Ectodermal cell (in vitro differentiated cells): ENCODE measurements around the gene LONRF2. TPM values are rescaled to one million over a fixed set of nuclear protein-coding genes. Genes with fewer than 3 reads are reported as not detected.
"Not testable (repeated sequence)": the region's sequence is repeated elsewhere in the genome, so short reads cannot be mapped to it uniquely, and the experiment has no call there.

Experiments used
- H3K27ac ChIP-seq: 2 replicates; pipeline ENCODE4 v1.7.0; 2013; ENCODE audit warnings: mild to moderate bottlenecking, low read depth, low read length; ENCODE audit not compliant: insufficient read depth, poor library complexity, severe bottlenecking
- H3K27me3 ChIP-seq: 2 replicates; pipeline ENCODE4 v1.7.0; 2013; ENCODE audit warnings: mild to moderate bottlenecking, low read length; ENCODE audit not compliant: insufficient read depth, control insufficient read depth, poor library complexity, severe bottlenecking
- H3K36me3 ChIP-seq: one replicate; pipeline ENCODE4 v1.7.0; 2013; ENCODE audit warnings: low read length; ENCODE audit not compliant: control insufficient read depth, insufficient read depth
- H3K4me1 ChIP-seq: one replicate; pipeline ENCODE4 v1.7.0; 2013; ENCODE audit warnings: low read length; ENCODE audit not compliant: control insufficient read depth, insufficient read depth
- H3K4me3 ChIP-seq: 2 replicates; pipeline ENCODE4 v1.7.0; 2013; ENCODE audit warnings: low read depth, low read length, control low read depth; ENCODE audit not compliant: insufficient read depth
- H3K9me3 ChIP-seq: 2 replicates; pipeline ENCODE4 v1.7.0; 2013; ENCODE audit warnings: mild to moderate bottlenecking, low read length, moderate library complexity; ENCODE audit not compliant: control insufficient read depth
- WGBS, 2 experiments: methylation state at CpG; one replicate each; pipeline ENCODE4 v1.1.7; 2013; ENCODE audit warnings: missing lambda C conversion rate in 2 of 2; 5-methylcytosine and 5-hydroxymethylcytosine counted together
- polyA plus RNA-seq, 4 experiments: library from polyadenylated mRNA; stranded (reverse); fragments of 50-300 nt; gene quantifications; one replicate each; pipeline ENCODE4 v1.2.3, GENCODE V29; 2013

LONRF2 gene
- polyA plus RNA-seq (2013, experiment 1 of 4): 0.31 TPM
- 0.25 TPM for polyA plus RNA-seq (2013, experiment 2 of 4)
- polyA plus RNA-seq (2013, experiment 3 of 4): 0.11 TPM
- polyA plus RNA-seq (2013, experiment 4 of 4): 0.16 TPM

- no peaks in the 10 kb centered on the region for H3K36me3 ChIP-seq
- 2% methylated on average over 113 of the region's 113 CpGs for WGBS, 2 experiments
- H3K9me3 ChIP-seq: peaks cover 6% of the 10 kb centered on the region
- H3K27me3 ChIP-seq: peaks cover 64% of the 10 kb centered on the region
- H3K4me1 ChIP-seq: no peaks in the 10 kb centered on the region
- H3K4me3 ChIP-seq: peak within 1 kb of the TSS; percentile 40
- no peak within 1 kb of the TSS for H3K27ac ChIP-seq
Observed at GRCh38 chr2:100321866-100322820, at the start of gene LONRF2. LONRF2 (minus strand) TSS chr2:100322501; CDS start chr2:100322093, 408 bp downstream.

GRCh38 chr2:100367163-100367562, 44.9 kb upstream of the LONRF2 start:
- 72 to 80% methylated on average over 1 of the region's 1 CpG for WGBS, 2 experiments
- H3K9me3 ChIP-seq: no peaks in the 10 kb centered on the region
- no peak overlapping the region for H3K27ac ChIP-seq
- H3K4me1 ChIP-seq: peaks cover 4% of the 10 kb centered on the region
- H3K36me3 ChIP-seq: no peaks in the 10 kb centered on the region
- H3K4me3 ChIP-seq: no peak overlapping the region
- H3K27me3 ChIP-seq: no peaks in the 10 kb centered on the region

DNA sequence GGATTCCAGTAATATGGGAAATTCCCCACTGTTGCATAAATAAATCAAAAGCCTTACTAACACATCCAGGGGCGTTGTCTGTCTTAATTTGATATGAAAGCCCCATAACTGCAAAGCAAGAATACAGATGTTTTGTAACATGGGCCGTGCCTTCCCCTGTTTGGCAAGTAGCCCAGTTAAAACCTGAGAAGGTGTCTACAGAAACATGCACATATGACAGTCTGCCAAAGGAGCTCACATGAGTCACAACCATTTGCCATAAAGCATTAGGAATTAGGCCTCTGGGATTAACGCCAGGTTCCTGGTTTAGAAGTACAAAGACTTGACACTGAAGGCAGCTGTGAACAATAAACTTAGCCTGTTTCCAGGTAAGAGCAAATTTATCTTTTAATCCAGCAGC, 43.1 kb upstream of the LONRF2 start:
- no peak overlapping the region for H3K4me3 ChIP-seq
- no peaks in the 10 kb centered on the region for H3K36me3 ChIP-seq
- peaks cover 4% of the 10 kb centered on the region for H3K4me1 ChIP-seq
- 76 to 80% methylated on average over 3 of the region's 3 CpGs for WGBS, 2 experiments
- no peak overlapping the region for H3K27ac ChIP-seq
- no peaks in the 10 kb centered on the region for H3K9me3 ChIP-seq
- no peaks in the 10 kb centered on the region for H3K27me3 ChIP-seq

GRCh38 chr2:100362269-100362668, 40.0 kb upstream of the LONRF2 start:
- WGBS, 2 experiments: 97 to 98% methylated on average over 7 of the region's 7 CpGs
- H3K27me3 ChIP-seq: not testable (repeated sequence)

GRCh38 chr2:100359576-100359975, 37.3 kb upstream of the LONRF2 start:
- H3K27me3 ChIP-seq: no peaks in the 10 kb centered on the region
- H3K4me1 ChIP-seq: no peaks in the 10 kb centered on the region
- H3K27ac ChIP-seq: no peak overlapping the region
- H3K4me3 ChIP-seq: no peak overlapping the region
- no peaks in the 10 kb centered on the region for H3K36me3 ChIP-seq
- no peaks in the 10 kb centered on the region for H3K9me3 ChIP-seq

More at GRCh38 chr2:100362269-100362668, 40.0 kb upstream of the LONRF2 start:
- not testable (repeated sequence) for H3K27ac ChIP-seq, H3K4me1 ChIP-seq, H3K36me3 ChIP-seq, H3K4me3 ChIP-seq, H3K9me3 ChIP-seq

- WGBS, 2 experiments: 93% methylated on average over 2 of the region's 2 CpGs
- no peak overlapping the region for H3K4me3 ChIP-seq
- no peaks in the 10 kb centered on the region for H3K4me1 ChIP-seq
- H3K36me3 ChIP-seq: no peaks in the 10 kb centered on the region
- H3K27me3 ChIP-seq: no peaks in the 10 kb centered on the region
- H3K27ac ChIP-seq: no peak overlapping the region
- H3K9me3 ChIP-seq: no peaks in the 10 kb centered on the region
Observed at GRCh38 chr2:100358554-100358953, 36.3 kb upstream of the LONRF2 start.

- 84 to 85% methylated on average over 5 to 6 of the region's 7 CpGs for WGBS, 2 experiments
- no peak overlapping the region for H3K27ac ChIP-seq
- no peaks in the 10 kb centered on the region for H3K9me3 ChIP-seq
Observed at GRCh38 chr2:100352521-100352920, 30.2 kb upstream of the LONRF2 start.

DNA sequence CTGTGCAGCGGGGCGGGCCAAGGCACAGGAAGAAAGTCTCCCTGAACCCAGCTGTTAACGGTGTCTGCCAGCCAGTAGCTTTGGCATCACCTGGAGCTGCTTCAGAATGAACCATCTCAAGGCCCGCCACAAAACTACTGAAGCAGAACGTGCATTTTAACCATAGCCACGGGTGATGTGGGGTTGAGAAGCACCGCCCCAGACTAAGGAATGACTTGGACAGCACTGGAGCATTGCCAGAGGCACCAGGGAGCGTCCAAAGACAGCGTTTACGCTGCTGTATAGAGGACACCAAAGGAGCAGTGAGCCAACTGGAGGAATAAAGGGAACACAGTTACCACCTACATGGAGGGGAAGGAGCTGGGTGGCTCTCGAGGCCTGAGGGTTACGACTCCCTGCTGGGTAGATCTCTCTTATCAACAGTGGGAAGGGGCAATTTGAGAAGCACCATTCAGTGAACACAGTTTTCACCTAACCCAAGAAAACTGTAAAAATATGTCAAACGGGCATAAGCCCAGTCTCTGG, 28.4 kb upstream of the LONRF2 start:
- Histone ChIP-seq H3K27me3 (no peaks in the 10 kb centered on the region), H3K4me1 (peaks cover 2% of the 10 kb centered on the region), H3K4me3 (no peak overlapping the region), H3K9me3 (no peaks in the 10 kb centered on the region), H3K27ac (no peak overlapping the region), H3K36me3 (no peaks in the 10 kb centered on the region)
- WGBS, 2 experiments: 85 to 86% methylated on average over 13 of the region's 13 CpGs

More at GRCh38 chr2:100352521-100352920, 30.2 kb upstream of the LONRF2 start:
- peaks cover 2% of the 10 kb centered on the region for H3K4me1 ChIP-seq
- no peak overlapping the region for H3K4me3 ChIP-seq
- H3K36me3 ChIP-seq: no peaks in the 10 kb centered on the region
- H3K27me3 ChIP-seq: no peaks in the 10 kb centered on the region

GRCh38 chr2:100345144-100345543, 22.8 kb upstream of the LONRF2 start:
- 86% methylated on average over 1 of the region's 1 CpG for WGBS, 2 experiments
- H3K36me3 ChIP-seq, H3K27me3 ChIP-seq, H3K4me1 ChIP-seq, H3K27ac ChIP-seq, H3K9me3 ChIP-seq, H3K4me3 ChIP-seq: not testable (repeated sequence)

DNA sequence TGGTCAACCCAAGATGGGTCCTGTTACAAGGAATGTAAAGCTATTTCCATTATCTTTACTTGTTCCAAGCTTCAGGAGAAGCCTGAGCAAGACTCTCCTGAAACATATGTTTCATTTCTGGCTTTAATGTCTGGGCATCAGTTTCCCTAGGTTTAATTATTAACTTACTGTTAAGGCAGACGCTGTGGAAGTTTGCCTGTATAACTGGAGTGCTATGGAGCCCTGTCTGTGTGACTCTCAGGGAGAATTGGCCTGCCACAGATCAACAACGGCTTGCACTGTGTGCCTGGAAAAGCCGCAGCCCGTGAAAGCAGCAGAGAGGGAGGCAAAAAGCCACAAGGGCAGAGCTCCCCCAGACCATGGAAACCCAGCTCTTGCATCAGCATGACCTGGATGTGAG, 22.1 kb upstream of the LONRF2 start:
- WGBS, 2 experiments: 89 to 93% methylated on average over 4 of the region's 4 CpGs
- Histone ChIP-seq H3K9me3 (no peaks in the 10 kb centered on the region), H3K36me3 (no peaks in the 10 kb centered on the region)

More for the DNA sequence above, 22.1 kb upstream of the LONRF2 start:
- no peak overlapping the region for H3K4me3 ChIP-seq
- H3K4me1 ChIP-seq: no peaks in the 10 kb centered on the region
- no peak overlapping the region for H3K27ac ChIP-seq
- no peaks in the 10 kb centered on the region for H3K27me3 ChIP-seq
